Right renal pelvis (tissue), 4 donors: Measurements from ENCODE around the gene NKX1-2. TPM values are rescaled to one million over a fixed set of nuclear protein-coding genes. Genes with fewer than 3 reads are reported as not detected.
"Not testable (repeated sequence)": the region's sequence is repeated elsewhere in the genome, so short reads cannot be mapped to it uniquely, and the experiment has no call there.

Experiments
- DNase-seq, 4 donors: peaks; one replicate each; pipeline ENCODE4 v3.0.0-alpha.2; 2013; ENCODE audit warnings: low read depth in 4 of 4, low spot score in 3 of 4, missing footprints in 1 of 4
- polyA plus RNA-seq, 4 donors: library from polyadenylated mRNA; unstranded; fragments of 120-200 nt; gene quantifications; one replicate each; pipeline ENCODE4 v1.2.1, GENCODE V29; 2013; ENCODE audit not compliant: insufficient read length in 4 of 4

Gene NKX1-2
- polyA plus RNA-seq, 4 donors = 0.01 TPM; not detected in 3

GRCh38 chr10:124453960-124454610 is 4.2 kb upstream of the NKX1-2 start:
- DNase-seq = no peak

- DNase-seq = no peak
These were observed 1.4 kb upstream of the NKX1-2 start for GRCh38 chr10:124451276-124451675.

- DNase-seq = no peak
These were observed 885 bp upstream of the NKX1-2 start for GRCh38 chr10:124450783-124451057.

- DNase-seq = no peak
These were observed 444 bp downstream of the NKX1-2 start for GRCh38 chr10:124449170-124450011.

- DNase-seq = no peak
These were observed 1.1 kb downstream of the NKX1-2 start for GRCh38 chr10:124448696-124449169.

GRCh38 chr10:124447751-124448466 is 1.9 kb downstream of the NKX1-2 start:
- DNase-seq = no peak

- DNase-seq = no peak
These were observed 2.7 kb downstream of the NKX1-2 start for GRCh38 chr10:124446830-124447750.

- DNase-seq = not testable (repeated sequence)
These were observed 8.1 kb downstream of the NKX1-2 start for GRCh38 chr10:124441694-124442093.

GRCh38 chr10:124436191-124436638 is 13.6 kb downstream of the NKX1-2 start:
- DNase-seq = no peak

- not testable (repeated sequence) for DNase-seq
These were observed 14.2 kb downstream of the NKX1-2 start for GRCh38 chr10:124435683-124436082.

- DNase-seq = no peak
These were observed 16.4 kb downstream of the NKX1-2 start for GRCh38 chr10:124433461-124433860.

- no peak for DNase-seq
These were observed 19.8 kb downstream of the NKX1-2 start for GRCh38 chr10:124430077-124430476.

GRCh38 chr10:124429576-124429975 is 20.3 kb downstream of the NKX1-2 start:
- no peak for DNase-seq

- no peak for DNase-seq
These were observed 21.5 kb downstream of the NKX1-2 start for GRCh38 chr10:124428207-124428777.

- DNase-seq = no peak
These were observed 24.4 kb downstream of the NKX1-2 start for GRCh38 chr10:124425227-124425962.

GRCh38 chr10:124423813-124424212 is 26.0 kb downstream of the NKX1-2 start:
- DNase-seq = no peak

GRCh38 chr10:124422742-124423141 is 27.1 kb downstream of the NKX1-2 start:
- no peak for DNase-seq

GRCh38 chr10:124420254-124420653 is 29.6 kb downstream of the NKX1-2 start:
- DNase-seq = no peak

- DNase-seq = no peak
These were observed 30.2 kb downstream of the NKX1-2 start for GRCh38 chr10:124419635-124420034.
